ENCODE measurements around the gene DUOX2.

GRCh38 chr15:45083223-45083622, 30.7 kb downstream of the DUOX2 start:
- TF ChIP-seq SUZ12 (IDR thresholded peaks at IDR 0.05; ENCODE audit: extremely low read depth, insufficient read depth, insufficient read length) (no peak), YY1 (IDR thresholded peaks at IDR 0.05; ENCODE audit: insufficient read depth, insufficient read length) (no peak), ZNF274 (IDR thresholded peaks at IDR 0.05; ENCODE audit: low read depth, low read length) (no peak)
